ENCODE results near the gene MEG3. TPM values are rescaled to one million over a fixed set of nuclear protein-coding genes. Genes with fewer than 3 reads are reported as not detected.

The MEG3 gene
- total RNA-seq, 2 donors from 2014 or later = 5.3 to 15.3 TPM

DNA sequence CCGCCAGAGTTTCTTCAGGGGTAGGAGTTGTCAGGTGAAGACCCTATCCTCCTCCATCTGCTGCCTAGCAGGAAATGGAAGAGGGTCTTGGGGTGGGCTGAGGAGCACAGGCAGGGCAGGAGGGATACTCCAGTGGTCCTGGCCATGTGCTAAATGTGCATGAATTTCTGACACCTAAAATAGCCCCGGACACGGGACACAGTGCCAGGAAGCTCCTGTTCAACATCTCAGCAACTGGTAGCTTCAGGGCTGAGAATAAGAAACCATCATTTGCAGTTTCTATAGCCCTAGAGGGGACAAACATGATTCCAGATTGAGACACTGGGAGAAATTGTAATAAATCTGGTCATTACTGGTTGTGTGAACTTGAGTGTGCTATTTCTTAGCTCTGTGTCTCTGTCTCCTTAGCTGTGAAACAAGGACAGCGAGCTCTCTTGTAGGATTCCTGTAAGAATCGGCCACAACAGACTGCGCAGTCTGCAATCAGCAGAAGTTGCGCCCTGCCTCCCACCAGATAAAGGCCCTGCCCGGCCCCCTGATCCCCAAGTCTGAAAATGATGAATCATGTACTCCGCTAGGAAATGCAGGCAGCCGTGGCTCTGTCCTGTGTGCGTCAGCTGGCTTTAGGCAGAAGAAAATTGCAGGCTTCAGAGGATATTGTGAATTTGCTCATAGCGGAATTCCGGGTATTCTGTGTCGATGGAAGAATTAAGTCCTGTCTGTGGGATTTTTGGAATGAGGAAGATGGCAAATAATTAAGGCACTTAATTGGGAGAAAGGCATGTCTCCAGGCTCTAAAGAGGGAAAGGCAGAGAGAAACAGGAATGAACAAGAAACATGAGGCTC, 35.2 kb upstream of the MEG3 start:
- H3K27me3 Mint-ChIP-seq (ENCODE audit: insufficient read depth) = peaks cover 7% of the 10 kb centered on the region
- no peak overlapping the region for H3K27ac Mint-ChIP-seq
- H3K27ac ChIP-seq (ENCODE audit: low read depth, low read length) = no peak overlapping the region
- no peaks in the 10 kb centered on the region for H3K9me3 Mint-ChIP-seq
- H3K27me3 ChIP-seq (ENCODE audit: control insufficient read depth, insufficient read depth, low read length, poor library complexity, severe bottlenecking) = peaks cover 6% of the 10 kb centered on the region
- WGBS, 2 experiments (ENCODE audit: insufficient coverage in 1 of 2, insufficient read length in 1 of 2) = 94% methylated on average over 13 to 14 of the region's 14 CpGs
- H3K4me1 ChIP-seq (ENCODE audit: control insufficient read depth, insufficient read depth, low read length) = no peaks in the 10 kb centered on the region
- no peaks in the 10 kb centered on the region for H3K36me3 Mint-ChIP-seq (ENCODE audit: low read depth)
- no peak for DNase-seq
- H3K4me3 ChIP-seq (ENCODE audit: low read length) = no peak overlapping the region
- no peak overlapping the region for H3K9ac ChIP-seq (ENCODE audit: extremely low read depth, low read length, poor library complexity, severe bottlenecking)
- peaks cover 15% of the 10 kb centered on the region for H3K4me1 Mint-ChIP-seq
- TF ChIP-seq, protein P1, sequence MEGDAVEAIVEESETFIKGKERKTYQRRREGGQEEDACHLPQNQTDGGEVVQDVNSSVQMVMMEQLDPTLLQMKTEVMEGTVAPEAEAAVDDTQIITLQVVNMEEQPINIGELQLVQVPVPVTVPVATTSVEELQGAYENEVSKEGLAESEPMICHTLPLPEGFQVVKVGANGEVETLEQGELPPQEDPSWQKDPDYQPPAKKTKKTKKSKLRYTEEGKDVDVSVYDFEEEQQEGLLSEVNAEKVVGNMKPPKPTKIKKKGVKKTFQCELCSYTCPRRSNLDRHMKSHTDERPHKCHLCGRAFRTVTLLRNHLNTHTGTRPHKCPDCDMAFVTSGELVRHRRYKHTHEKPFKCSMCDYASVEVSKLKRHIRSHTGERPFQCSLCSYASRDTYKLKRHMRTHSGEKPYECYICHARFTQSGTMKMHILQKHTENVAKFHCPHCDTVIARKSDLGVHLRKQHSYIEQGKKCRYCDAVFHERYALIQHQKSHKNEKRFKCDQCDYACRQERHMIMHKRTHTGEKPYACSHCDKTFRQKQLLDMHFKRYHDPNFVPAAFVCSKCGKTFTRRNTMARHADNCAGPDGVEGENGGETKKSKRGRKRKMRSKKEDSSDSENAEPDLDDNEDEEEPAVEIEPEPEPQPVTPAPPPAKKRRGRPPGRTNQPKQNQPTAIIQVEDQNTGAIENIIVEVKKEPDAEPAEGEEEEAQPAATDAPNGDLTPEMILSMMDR (conservative IDR thresholded peaks at IDR 0.05) = no peak
- H3K9me3 ChIP-seq (ENCODE audit: control insufficient read depth, low read length) = no peaks in the 10 kb centered on the region
- H3K36me3 ChIP-seq (ENCODE audit: control insufficient read depth, insufficient read depth, low read length) = no peaks in the 10 kb centered on the region
- H3K4me3 Mint-ChIP-seq = no peak overlapping the region

DNA sequence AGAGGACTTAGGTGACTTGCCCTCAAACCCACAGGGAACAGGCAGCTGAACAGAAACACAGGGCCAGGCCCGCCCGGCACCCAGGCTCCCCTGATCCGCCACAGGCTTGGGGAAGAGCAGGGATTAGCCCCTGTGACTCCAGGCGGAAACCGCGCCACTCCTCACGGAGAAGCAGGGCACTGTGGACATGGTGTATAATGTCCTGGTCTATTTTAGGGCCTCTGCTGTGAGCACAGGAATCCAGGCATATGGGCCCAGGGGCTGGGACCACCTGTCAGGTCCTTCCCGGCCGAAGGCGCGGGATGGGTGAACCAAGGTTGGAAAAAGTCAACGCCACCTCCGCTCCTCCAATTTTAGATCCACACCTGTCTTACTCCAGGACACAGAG, 34.6 kb upstream of the MEG3 start:
- peaks cover 7% of the 10 kb centered on the region for H3K27me3 Mint-ChIP-seq (ENCODE audit: insufficient read depth)
- no peak for DNase-seq
- H3K9ac ChIP-seq (ENCODE audit: extremely low read depth, low read length, poor library complexity, severe bottlenecking) = no peak overlapping the region
- H3K9me3 ChIP-seq (ENCODE audit: control insufficient read depth, low read length) = no peaks in the 10 kb centered on the region
- no peak overlapping the region for H3K27ac Mint-ChIP-seq
- no peak overlapping the region for H3K4me3 Mint-ChIP-seq
- H3K36me3 Mint-ChIP-seq (ENCODE audit: low read depth) = no peaks in the 10 kb centered on the region
- H3K4me1 ChIP-seq (ENCODE audit: control insufficient read depth, insufficient read depth, low read length) = no peaks in the 10 kb centered on the region
- no peaks in the 10 kb centered on the region for H3K36me3 ChIP-seq (ENCODE audit: control insufficient read depth, insufficient read depth, low read length)
- no peak overlapping the region for H3K4me3 ChIP-seq (ENCODE audit: low read length)
- no peaks in the 10 kb centered on the region for H3K9me3 Mint-ChIP-seq
- TF ChIP-seq, protein P1 (conservative IDR thresholded peaks at IDR 0.05) = no peak
- WGBS, 2 experiments (ENCODE audit: insufficient coverage in 1 of 2, insufficient read length in 1 of 2) = 95 to 100% methylated on average over 7 to 13 of the region's 13 CpGs
- H3K27me3 ChIP-seq (ENCODE audit: control insufficient read depth, insufficient read depth, low read length, poor library complexity, severe bottlenecking) = peaks cover 6% of the 10 kb centered on the region
- H3K27ac ChIP-seq (ENCODE audit: low read depth, low read length) = no peak overlapping the region
- H3K4me1 Mint-ChIP-seq = peaks cover 15% of the 10 kb centered on the region

DNA sequence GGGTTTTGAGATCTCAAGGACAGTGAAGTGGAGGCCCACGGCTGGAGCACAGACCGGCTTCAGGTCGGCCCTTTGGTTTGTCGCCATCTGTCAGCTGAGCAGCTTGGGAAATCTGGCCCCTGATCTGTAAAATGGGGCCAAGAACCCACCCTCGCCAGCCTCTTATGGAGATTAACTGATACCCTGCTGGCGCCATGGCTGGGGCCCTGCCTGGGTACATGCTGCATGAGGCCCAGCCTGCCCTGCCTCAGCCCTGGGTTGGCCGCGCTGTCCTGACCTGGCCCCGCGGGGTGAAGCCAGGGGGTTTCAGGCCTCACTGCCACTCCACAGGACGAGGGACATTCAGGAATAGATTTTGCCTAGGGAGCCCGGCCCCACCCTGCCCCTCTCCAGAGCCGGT, 33.9 kb upstream of the MEG3 start:
- H3K4me3 Mint-ChIP-seq = no peak overlapping the region
- WGBS, 2 experiments (ENCODE audit: insufficient coverage in 1 of 2, insufficient read length in 1 of 2) = 93 to 97% methylated on average over 10 to 13 of the region's 13 CpGs
- Histone ChIP-seq H3K4me1 (ENCODE audit: control insufficient read depth, insufficient read depth, low read length) (no peaks in the 10 kb centered on the region), H3K9me3 (ENCODE audit: control insufficient read depth, low read length) (no peaks in the 10 kb centered on the region), H3K36me3 (ENCODE audit: control insufficient read depth, insufficient read depth, low read length) (no peaks in the 10 kb centered on the region), H3K4me3 (ENCODE audit: low read length) (no peak overlapping the region), H3K9ac (ENCODE audit: extremely low read depth, low read length, poor library complexity, severe bottlenecking) (no peak overlapping the region), H3K27ac (ENCODE audit: low read depth, low read length) (no peak overlapping the region), H3K27me3 (ENCODE audit: control insufficient read depth, insufficient read depth, low read length, poor library complexity, severe bottlenecking) (peaks cover 6% of the 10 kb centered on the region)
- DNase-seq = no peak
- TF ChIP-seq, protein P1 (conservative IDR thresholded peaks at IDR 0.05) = no peak
- peaks cover 2% of the 10 kb centered on the region for H3K9me3 Mint-ChIP-seq
- H3K27me3 Mint-ChIP-seq (ENCODE audit: insufficient read depth) = peaks cover 10% of the 10 kb centered on the region
- peaks cover 15% of the 10 kb centered on the region for H3K4me1 Mint-ChIP-seq
- H3K27ac Mint-ChIP-seq = no peak overlapping the region
- H3K36me3 Mint-ChIP-seq (ENCODE audit: low read depth) = no peaks in the 10 kb centered on the region
